ENCODE measurements around the gene ORC3. TPM values are rescaled to one million over a fixed set of nuclear protein-coding genes. Genes with fewer than 3 reads are reported as not detected.
"Not testable (repeated sequence)": the region's sequence is repeated elsewhere in the genome, so short reads cannot be mapped to it uniquely, and the experiment has no call there.

Gene ORC3
- total RNA-seq, 1 experiment from 2014 or later: 24.3 TPM

DNA sequence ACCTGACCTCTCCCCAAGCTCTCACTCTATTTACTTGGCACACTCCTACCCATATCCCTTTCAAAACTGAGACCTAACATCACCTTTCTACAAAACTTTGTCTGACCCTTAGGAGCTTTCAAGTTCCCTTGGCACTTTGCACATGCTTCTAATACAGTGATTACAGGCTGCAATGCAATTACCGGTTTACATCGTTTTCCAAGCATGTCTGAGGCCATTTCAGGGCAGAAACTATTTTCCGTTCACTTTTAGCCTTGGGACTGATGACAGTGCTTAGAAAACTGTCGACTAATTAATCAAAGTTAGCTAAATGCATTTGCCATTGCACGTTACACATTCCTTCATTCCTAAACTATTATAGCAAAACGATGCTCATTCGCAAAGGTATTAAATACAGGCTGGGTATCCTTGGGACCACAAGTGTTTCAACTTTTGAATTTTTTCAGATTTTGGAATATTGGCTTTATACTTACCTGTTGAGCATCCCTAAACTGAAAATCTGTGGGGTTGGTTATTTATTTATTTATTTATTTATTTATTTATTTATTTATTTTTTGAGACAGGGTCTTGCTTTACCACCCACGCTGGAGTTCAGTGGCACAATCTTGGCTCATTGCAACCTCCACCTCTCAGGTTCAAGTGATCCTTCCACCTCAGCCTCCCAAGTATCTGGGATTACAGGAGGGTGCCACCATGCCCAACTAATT lies 3.4 kb upstream of the ORC3 start:
- in situ Hi-C loops (cut with HindIII; ENCODE audit: low pct_unique_long_range_greater_than_20kb, low sequenced_read_pairs): no loop called here
- no peak for DNase-seq (ENCODE audit: low read depth, low spot score)

DNA sequence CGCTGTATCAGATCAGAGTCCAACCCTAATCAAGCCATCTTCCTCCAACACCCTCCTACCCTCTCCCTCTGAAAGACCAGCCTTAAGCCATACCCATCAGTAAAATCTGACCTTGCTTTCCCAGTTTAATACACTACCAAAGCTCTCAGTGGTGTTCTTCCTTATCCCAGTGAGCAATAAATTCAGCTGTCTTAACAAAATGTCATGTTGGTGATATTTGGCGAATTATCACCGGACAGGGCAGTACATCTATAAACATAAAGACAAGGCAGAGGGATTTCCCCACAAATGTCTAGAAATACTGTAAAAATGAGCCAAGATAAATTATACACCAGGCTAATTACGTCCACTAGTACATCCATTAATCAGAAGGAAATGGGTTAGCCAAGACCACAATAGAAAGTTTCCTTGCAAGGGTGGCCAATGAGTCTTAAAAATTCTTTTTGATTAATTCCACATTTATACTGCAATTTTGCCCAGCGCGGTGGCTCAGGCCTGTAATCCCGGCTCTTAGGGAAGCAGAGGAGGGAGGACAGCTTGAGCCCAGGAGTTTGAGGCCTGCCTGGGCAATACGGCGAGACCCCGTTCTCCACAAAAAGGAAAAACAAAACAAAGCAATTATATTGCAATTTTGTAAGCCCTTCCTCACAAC lies 1.1 kb upstream of the ORC3 start:
- in situ Hi-C loops (cut with HindIII; ENCODE audit: low pct_unique_long_range_greater_than_20kb, low sequenced_read_pairs): no loop called here
- DNase-seq (ENCODE audit: low read depth, low spot score): no peak

DNA sequence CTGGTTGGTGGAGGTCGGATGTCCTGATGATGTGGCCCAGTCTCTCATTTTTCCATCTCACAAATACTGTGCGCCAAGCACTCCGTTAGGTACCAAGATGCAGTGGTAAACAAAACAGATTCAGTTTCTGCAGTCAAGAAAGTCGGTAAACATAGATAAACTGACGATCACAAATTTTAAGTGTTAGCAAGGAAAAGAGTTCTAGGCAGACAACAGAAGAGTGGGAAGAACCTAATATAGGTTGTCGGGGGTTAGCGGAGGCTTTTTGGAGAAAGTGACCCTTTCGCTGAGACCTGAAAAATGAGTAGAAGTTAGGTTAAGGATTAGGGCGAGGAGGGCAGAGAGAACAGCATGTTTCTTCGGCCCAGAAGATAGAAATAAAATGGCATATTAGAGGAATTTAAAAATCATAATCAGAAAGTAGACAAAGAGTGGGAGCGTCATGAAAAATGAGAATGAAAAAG lies 514 bp downstream of the ORC3 start:
- in situ Hi-C loops (cut with HindIII; ENCODE audit: low pct_unique_long_range_greater_than_20kb, low sequenced_read_pairs): no loop called here
- DNase-seq (ENCODE audit: low read depth, low spot score): no peak

DNA sequence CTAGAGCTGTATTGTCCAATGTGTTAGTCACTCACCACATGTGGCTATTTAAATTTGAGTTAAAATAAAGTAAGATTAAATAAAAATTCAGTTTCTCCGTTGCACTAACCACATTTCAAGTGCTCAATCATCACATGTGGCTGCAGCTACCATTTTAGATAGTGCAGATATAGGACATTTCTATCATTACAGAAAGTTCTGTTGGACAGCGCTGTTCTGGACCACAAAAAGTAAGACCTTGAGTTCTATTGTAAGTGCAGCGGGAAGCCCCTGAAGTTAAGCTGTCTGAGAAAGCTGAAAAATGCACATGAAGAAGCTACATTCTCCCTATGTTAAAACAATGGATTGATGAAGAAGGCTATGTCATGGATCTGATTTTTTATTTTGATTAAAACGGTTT lies 1.1 kb downstream of the ORC3 start:
- no peak for DNase-seq (ENCODE audit: low read depth, low spot score)
- in situ Hi-C loops (cut with HindIII; ENCODE audit: low pct_unique_long_range_greater_than_20kb, low sequenced_read_pairs): no loop called here

DNA sequence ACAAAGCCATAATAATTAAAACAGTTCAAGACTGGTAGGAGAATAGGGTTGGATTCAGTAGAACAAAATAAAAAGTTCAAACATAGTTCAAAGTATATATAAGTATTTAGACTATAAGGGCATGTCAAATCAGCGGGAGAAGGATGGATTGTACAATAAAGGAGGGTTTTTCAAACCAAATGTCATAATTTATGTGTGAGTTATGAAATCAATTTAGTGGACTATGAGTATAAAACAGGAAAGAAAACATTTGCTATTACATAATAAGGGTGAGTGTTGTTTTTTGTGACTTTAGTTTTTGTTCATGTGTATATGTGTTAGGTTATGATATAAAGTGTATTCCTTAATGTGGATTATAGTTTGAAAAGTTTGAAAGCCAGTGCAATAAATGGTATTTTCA lies 10.6 kb downstream of the ORC3 start:
- in situ Hi-C loops (cut with HindIII; ENCODE audit: low pct_unique_long_range_greater_than_20kb, low sequenced_read_pairs): no loop called here
- DNase-seq (ENCODE audit: low read depth, low spot score): no peak

DNA sequence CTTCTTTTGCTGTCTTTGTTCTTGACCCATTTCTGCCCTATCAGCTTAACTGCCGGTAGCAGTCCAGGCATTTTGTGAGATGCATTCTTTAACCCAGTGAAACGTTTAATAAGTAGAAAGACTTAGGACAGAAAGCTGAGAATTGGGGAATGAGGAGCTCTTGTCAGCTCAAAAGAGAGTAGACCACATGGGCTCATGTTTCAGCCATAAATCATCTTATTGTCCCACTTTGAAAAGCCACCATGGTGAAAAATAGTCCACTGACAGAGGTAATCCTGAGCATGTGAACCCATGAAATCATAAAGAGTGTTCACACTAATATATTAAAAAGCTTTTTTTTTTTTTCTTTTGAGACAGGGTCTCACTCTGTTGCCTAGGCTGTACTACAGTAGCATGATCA lies 16.3 kb downstream of the ORC3 start:
- in situ Hi-C loops (cut with HindIII; ENCODE audit: low pct_unique_long_range_greater_than_20kb, low sequenced_read_pairs): no loop called here

DNA sequence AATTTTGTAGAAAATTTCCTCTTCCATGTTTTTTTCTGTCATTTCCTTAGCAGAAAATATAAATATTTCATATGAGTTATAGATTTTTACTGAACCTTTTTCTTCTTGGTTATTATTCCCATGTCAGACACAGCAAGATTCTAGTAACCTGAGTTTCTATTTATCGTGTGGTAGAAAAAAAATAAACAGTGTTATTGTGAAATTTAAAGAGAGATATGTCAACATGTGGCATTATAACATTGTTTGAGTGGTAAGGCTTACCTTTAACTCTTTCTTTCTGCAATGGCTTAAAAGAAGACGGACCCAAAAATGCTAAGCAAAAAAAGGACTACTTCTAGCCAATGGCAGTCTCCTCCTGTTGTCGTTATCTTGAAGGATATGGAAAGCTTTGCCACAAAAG lies 18.9 kb downstream of the ORC3 start:
- no peak for DNase-seq (ENCODE audit: low read depth, low spot score)
- in situ Hi-C loops (cut with HindIII; ENCODE audit: low pct_unique_long_range_greater_than_20kb, low sequenced_read_pairs): no loop called here

More for the DNA sequence above, 16.3 kb downstream of the ORC3 start:
- no peak for DNase-seq (ENCODE audit: low read depth, low spot score)

DNA sequence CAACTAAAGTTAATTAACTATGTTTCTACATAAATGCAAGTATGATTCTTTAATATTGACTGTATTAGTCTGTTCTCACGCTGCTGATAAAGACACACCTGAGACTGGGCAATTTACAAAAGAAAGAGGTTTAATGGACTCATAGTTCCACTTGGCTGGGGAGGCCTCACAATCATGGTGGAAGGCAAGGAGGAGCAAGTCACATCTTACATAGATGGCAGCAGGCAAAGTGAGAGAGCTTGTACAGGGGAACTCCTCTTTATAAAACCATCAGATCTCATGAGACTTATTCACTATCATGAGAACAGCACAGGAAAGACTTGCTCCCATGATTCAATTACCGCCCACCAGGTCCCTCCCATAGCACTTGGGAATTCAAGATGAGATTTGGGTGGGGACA lies 23.1 kb downstream of the ORC3 start:
- DNase-seq (ENCODE audit: low read depth, low spot score); in situ Hi-C loops (cut with HindIII; ENCODE audit: low pct_unique_long_range_greater_than_20kb, low sequenced_read_pairs): not testable (repeated sequence)

DNA sequence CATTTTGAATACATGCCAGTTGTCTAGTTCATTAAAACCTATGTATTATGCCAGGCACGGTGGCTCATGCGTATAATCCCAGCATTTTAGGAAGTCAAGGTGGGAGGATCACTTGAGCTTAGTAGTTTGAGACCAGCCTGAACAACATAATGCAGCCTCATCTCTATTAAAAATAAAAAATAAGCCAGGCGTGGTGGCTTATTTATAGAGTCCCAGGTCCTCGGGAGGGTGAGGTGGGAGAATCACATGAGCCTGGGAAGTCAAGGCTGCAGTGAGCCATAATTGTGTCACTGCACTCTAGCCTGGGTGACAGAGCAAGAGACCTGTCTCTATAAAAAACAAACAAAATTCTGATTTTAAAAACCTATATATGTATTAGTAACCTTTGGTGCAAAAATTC lies 27.5 kb downstream of the ORC3 start:
- in situ Hi-C loops (cut with HindIII; ENCODE audit: low pct_unique_long_range_greater_than_20kb, low sequenced_read_pairs): no loop called here

DNA sequence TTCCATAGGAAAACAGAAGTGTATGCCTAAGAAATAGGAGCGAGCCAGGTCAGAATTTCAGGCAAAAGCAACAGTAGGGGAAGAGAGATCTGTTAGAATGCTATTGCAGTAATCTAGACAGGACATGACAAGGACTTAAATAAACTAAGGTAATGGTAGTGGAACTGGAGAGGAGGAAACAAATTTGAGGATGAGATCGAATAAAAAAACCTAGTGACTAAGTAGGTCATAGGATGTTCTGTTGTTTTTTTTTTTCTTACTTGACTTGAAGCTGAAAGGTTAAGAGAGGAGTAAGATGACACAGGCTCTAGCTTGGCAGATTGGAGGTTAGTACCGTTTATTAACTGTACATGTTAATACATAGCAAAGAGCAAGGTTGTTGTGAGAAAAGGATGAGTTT lies 28.6 kb downstream of the ORC3 start:
- in situ Hi-C loops (cut with HindIII; ENCODE audit: low pct_unique_long_range_greater_than_20kb, low sequenced_read_pairs): no loop called here
- DNase-seq (ENCODE audit: low read depth, low spot score): no peak

More for the DNA sequence above, 27.5 kb downstream of the ORC3 start:
- no peak for DNase-seq (ENCODE audit: low read depth, low spot score)

DNA sequence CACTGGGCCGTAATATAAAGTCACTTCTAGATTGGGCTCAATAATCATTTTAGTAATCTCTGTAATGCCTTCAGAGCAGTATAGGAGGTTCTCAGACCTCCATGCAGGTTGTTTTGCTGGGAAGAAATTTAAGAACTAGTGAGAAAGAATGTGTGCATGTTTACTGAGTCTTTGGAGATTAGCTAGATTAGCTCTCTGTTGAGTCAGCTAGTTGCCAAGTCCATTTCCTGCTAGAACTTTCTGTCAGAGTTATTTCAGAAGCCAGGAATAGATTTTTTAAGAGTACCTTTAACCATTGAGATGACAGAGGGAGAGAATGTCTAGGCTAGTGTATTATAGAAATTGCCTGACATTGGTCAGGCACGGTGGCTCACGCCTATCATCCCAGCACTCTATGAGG lies 33.3 kb downstream of the ORC3 start:
- no peak for DNase-seq (ENCODE audit: low read depth, low spot score)
- in situ Hi-C loops (cut with HindIII; ENCODE audit: low pct_unique_long_range_greater_than_20kb, low sequenced_read_pairs): no loop called here

DNA sequence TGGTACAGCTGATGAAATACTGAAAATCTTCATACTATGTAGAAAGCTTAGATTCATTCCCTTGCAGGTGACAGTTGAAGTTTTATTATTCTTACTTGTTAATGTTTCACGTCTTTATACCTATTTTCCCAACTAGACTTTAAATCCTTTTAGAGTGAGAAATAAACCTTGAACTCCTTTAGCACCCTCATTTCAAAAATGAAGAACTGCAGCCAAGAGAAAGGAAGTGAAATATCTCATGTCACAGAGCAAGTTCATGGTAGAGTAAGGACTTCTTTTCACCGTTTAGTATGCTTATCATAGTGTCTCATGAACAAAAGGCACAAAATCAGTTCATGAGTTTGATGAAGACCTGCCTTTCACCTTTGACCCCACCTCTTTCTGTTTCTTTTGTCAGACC lies 38.5 kb downstream of the ORC3 start:
- in situ Hi-C loops (cut with HindIII; ENCODE audit: low pct_unique_long_range_greater_than_20kb, low sequenced_read_pairs): no loop called here
- no peak for DNase-seq (ENCODE audit: low read depth, low spot score)

DNA sequence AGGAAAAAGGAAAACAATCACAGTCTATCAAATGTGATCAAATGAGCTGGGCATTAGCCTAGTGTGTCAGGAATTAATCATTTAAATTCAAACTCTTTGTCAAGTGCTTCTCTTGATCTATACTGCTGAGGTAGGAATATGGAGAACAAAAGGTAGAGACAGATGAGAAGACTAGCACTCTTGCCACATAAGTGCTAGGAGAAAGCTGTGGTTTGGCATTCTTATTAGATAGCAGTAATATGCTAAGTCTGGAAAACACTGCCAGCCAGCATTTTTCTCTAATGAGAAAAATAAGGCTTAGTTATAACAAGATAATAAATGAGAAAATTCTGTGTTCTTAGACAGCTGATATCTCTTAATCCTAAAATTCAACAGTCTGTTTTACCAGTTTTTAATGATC lies 38.9 kb downstream of the ORC3 start:
- no peak for DNase-seq (ENCODE audit: low read depth, low spot score)
- in situ Hi-C loops (cut with HindIII; ENCODE audit: low pct_unique_long_range_greater_than_20kb, low sequenced_read_pairs): no loop called here

DNA sequence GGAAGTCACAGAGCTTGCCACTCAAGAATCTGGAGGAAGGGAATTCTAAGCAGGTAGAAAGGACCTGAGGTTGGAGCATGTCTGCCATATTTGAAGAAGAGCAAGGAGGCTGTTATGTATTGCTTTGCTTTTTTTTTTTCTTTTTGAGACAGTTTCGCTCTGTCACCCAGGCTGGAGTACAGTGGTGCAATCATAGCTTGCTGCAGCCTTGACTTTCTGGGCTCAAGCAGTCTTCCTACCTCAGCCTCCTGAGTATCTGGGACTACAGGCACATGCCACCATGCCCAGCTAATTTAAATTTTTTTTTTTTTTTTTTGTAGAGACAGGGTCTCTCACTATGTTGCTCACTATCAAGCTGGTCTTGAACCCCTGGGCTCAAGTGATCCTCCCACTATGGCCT lies 40.8 kb downstream of the ORC3 start:
- in situ Hi-C loops (cut with HindIII; ENCODE audit: low pct_unique_long_range_greater_than_20kb, low sequenced_read_pairs): no loop called here
- no peak for DNase-seq (ENCODE audit: low read depth, low spot score)

DNA sequence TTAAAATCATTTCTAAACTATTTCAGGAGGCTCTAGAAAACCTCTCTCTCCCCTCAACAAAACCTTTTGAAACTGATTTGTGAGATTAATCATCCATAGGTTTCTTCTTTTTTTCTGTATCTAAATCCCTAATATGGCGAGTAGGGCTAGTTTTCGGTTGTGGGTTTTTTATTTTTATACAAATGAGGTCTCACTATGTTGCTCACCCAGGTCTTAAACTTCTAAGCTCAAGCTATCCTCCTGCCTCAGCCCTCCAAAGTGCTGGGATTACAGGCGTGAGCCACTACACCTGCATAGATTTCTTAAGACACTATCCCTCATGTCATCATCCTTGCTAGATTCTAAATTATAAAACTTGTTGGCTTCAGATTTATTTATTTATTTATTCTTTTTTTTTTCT lies 43.9 kb downstream of the ORC3 start:
- in situ Hi-C loops (cut with HindIII; ENCODE audit: low pct_unique_long_range_greater_than_20kb, low sequenced_read_pairs): no loop called here
- DNase-seq (ENCODE audit: low read depth, low spot score): no peak

DNA sequence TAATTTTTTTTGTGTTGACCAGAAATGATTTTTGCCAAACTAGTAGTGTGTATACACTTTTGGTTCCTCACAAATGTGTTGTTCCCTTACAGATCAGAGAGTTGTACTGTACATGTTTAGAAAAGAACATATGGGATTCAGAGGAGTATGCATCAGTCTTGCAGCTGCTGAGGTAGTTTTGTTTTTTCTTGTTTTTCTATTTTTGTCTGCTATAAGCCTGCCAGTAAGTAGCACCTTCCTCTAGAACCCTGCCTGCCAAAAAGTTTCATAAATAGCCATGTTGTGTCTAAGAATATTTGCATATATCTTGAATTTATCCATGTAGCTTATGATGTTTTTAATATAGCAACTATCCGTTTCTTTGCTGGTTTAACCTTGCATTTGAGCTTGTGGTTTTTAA lies 46.4 kb downstream of the ORC3 start:
- in situ Hi-C loops (cut with HindIII; ENCODE audit: low pct_unique_long_range_greater_than_20kb, low sequenced_read_pairs): no loop called here
- no peak for DNase-seq (ENCODE audit: low read depth, low spot score)

DNA sequence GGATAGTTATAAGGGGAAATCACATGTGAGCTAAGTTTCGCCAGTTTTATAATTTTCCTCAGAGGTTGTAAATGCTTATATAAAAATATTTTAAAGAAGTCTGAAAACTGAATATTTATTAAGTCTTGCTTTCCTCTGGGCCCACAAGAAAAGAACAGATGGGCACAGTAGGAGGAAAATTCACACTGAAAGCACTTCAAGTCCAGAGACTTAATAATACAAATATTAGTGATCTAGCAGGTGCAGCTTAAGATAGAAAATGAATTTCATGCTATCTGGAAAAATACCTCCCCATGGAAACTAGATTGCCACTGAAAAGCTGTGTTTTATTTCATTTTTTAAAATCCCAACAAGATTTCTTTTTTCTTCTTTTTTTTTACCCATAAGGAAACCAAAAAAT lies 47.2 kb downstream of the ORC3 start:
- in situ Hi-C loops (cut with HindIII; ENCODE audit: low pct_unique_long_range_greater_than_20kb, low sequenced_read_pairs): no loop called here
- no peak for DNase-seq (ENCODE audit: low read depth, low spot score)

DNA sequence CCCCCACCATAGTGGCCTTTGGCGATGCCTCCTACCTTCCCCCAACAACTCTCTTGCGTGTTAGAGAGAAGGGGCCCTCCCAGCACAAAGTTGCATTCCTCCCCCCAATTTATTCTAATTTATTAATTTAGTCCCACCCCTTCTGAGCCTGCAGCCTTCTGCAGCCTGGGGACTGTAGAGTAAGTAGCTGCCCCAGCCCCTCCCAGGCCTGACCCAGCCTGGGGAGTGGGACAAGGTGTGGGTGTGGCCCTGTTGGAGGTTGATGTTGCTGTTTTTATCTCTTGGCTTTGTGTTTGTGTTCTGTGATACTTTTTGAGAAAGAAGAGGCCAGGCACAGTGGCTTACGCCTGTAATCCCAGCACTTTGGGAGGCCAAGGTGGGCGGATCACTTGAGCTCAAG lies 49.4 kb downstream of the ORC3 start:
- in situ Hi-C loops (cut with HindIII; ENCODE audit: low pct_unique_long_range_greater_than_20kb, low sequenced_read_pairs): no loop called here
- DNase-seq (ENCODE audit: low read depth, low spot score): no peak

DNA sequence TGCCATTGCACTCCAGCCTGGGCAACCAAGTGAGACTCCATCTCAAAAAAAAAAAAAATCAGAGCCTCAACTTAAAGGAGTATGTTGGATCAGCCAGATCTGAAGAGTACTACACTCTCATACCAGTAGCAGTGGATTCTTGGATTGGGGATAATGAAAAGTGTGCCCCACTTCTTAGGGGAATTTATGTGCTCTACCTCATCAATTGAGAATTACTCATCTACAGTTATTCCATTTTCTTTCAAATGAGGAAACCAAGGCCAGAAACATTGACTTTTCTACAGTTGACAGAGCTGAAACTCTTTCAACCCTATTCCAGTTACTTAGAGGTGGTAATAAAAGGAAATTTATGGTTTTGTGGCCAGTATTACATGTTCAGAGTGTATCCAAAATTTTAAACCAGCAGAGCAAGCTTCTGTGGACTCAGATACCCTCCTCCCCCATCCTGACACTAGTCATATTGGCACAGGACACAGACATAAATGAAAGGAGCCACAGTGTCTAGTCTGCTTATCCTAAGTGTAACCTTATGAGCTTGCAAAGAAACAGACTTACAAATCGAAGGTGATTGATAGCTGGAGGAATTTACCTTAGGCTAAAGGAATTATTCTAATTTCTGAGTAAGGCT lies 51.2 kb downstream of the ORC3 start:
- DNase-seq (ENCODE audit: low read depth, low spot score): no peak
- in situ Hi-C loops (cut with HindIII; ENCODE audit: low pct_unique_long_range_greater_than_20kb, low sequenced_read_pairs): no loop called here
